Skin epidermis (tissue), 12 donors: ENCODE data around the gene CDK8.

Source experiments
- H3K27ac ChIP-seq, 21 experiments: fragments of 200-600 bp; sonication (generic) in 11 of 21; one replicate each; pipeline ENCODE4 v1.5.0; 2020; ENCODE audit warnings: mild to moderate bottlenecking in 3 of 21, inconsistent platforms in 2 of 21, moderate library complexity in 2 of 21
- H3K4me3 ChIP-seq, 7 experiments: fragments of 200-600 bp; sonication (generic) in 2 of 7; one replicate each; pipeline ENCODE4 v1.5.0; 2020; ENCODE audit warnings: inconsistent platforms in 2 of 7, mild to moderate bottlenecking in 2 of 7, moderate library complexity in 1 of 7

CDK8 gene

DNA sequence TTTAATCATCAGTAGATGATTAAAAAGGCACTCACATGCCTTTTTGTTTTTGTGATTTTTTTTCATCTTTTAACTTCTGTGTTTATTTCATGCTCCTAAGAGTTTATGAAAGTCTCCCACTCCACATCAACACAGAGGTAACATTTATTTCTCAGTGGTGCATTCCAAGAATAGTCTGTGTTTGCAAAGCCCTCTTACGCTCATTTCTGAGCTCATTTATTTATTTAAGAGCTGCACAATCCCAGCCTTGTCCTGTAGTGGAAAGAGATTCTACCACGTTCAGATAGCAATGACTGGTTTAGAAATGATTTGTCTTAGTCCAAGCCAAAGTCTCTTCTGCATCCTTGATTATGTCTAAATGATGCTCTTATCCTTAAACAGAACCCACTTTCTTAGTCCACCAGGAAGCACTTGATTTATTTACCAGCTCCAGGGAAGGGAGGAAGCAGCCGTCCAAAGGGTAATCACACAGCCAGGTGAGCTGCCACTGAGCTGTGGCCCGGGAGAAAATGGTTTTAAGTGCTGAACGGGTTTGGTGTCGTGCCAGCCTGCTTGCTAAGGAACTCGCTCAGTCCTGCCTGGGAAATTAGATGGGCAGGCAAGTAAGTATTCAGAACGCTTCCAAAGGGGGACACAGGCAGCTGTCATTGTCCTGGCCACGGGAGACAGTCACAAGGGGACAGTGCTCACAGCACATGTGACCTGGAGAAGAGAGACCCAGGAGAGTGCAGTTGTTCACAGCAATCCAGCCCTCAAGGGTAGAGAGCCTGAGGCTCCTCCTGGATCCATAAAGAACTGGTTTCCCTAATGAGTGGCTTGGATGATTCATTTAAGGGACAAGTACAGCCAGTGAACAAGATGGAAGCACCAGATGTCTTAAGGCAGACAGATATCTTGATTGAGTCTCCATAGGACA lies 171.8 kb downstream of the CDK8 start:
- Histone ChIP-seq H3K4me3 (no peak overlapping the region), H3K27ac (no peak overlapping the region)

DNA sequence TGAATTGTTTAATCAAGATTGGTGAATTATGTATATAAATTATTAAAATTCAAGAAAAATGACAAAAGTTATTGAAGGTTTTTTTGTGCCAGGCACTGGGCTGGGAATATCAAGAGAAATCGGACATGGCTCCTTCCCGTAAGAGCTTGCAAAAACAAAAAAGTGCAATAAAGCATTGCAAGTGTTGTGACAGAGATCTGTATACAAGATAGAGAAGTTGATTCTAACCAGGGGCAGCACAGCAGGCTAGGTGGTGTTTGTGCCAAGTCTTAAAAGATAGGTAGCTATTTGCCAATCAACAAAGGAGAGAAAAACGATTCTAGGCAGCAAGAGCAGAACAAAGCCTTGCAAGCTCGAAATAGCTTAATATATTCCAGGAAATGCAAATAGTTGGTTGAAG lies 179.8 kb downstream of the CDK8 start:
- no peak overlapping the region for H3K4me3 ChIP-seq
- H3K27ac ChIP-seq, result no peak overlapping the region

- H3K4me3 ChIP-seq, result no peak overlapping the region
- H3K27ac ChIP-seq, result no peak overlapping the region
Measured at GRCh38 chr13:26435171-26435570, 181.2 kb downstream of the CDK8 start.

- Histone ChIP-seq H3K4me3 (no peak overlapping the region), H3K27ac (no peak overlapping the region)
Measured at GRCh38 chr13:26435646-26436045, 181.7 kb downstream of the CDK8 start.

GRCh38 chr13:26436914-26437313 lies 183.0 kb downstream of the CDK8 start:
- Histone ChIP-seq H3K27ac (no peak overlapping the region), H3K4me3 (no peak overlapping the region)

- H3K27ac ChIP-seq, result no peak overlapping the region
- H3K4me3 ChIP-seq, result no peak overlapping the region
Measured at GRCh38 chr13:26440111-26440510, 186.2 kb downstream of the CDK8 start.

GRCh38 chr13:26441476-26441875 lies 187.5 kb downstream of the CDK8 start:
- no peak overlapping the region for H3K4me3 ChIP-seq
- H3K27ac ChIP-seq, result no peak overlapping the region

DNA sequence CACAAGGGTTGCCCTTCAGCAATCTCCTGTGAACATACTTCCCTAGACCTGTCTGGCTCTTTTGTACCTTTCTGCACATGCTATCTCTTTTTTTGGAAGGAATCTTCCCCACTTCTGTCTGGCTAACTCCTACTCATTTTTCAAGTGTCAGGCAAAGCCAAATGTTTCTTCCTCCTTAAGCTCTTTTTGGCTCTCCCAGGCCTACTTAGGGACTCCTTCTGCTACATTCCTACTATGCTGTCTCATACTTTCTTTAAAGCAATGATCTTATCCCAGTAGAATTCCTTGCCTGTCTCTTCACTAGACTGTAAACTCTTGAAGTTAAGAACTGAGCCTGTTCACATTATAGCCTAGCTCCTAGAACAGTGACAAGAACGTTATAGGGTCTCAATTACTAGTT lies 188.6 kb downstream of the CDK8 start:
- H3K4me3 ChIP-seq, result no peak overlapping the region
- H3K27ac ChIP-seq, result no peak overlapping the region

DNA sequence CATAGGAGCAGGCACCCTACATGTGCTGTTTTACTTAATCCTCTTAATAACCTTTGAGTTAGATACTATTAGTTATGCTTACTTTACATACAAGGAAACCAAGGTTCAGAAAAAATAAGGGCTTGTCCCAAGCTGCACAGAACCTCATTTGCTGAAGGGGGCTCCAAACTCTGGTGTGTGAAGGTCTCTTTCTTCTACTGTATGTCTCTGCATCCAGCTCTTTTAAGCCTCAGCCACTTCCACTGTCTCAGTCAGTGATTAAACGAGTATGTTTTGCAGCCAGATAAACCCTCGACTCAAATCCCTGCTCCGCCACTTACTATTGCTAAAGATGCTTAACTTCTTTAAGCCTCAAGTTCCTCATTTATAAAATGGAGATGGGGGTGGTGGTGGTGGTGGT lies 191.2 kb downstream of the CDK8 start:
- Histone ChIP-seq H3K27ac (no peak overlapping the region), H3K4me3 (no peak overlapping the region)

- Histone ChIP-seq H3K27ac (no peak overlapping the region), H3K4me3 (no peak overlapping the region)
Measured at GRCh38 chr13:26446751-26447150, 192.8 kb downstream of the CDK8 start.

- Histone ChIP-seq H3K27ac (no peak overlapping the region), H3K4me3 (no peak overlapping the region)
Measured at GRCh38 chr13:26448032-26448431, 194.1 kb downstream of the CDK8 start.

DNA sequence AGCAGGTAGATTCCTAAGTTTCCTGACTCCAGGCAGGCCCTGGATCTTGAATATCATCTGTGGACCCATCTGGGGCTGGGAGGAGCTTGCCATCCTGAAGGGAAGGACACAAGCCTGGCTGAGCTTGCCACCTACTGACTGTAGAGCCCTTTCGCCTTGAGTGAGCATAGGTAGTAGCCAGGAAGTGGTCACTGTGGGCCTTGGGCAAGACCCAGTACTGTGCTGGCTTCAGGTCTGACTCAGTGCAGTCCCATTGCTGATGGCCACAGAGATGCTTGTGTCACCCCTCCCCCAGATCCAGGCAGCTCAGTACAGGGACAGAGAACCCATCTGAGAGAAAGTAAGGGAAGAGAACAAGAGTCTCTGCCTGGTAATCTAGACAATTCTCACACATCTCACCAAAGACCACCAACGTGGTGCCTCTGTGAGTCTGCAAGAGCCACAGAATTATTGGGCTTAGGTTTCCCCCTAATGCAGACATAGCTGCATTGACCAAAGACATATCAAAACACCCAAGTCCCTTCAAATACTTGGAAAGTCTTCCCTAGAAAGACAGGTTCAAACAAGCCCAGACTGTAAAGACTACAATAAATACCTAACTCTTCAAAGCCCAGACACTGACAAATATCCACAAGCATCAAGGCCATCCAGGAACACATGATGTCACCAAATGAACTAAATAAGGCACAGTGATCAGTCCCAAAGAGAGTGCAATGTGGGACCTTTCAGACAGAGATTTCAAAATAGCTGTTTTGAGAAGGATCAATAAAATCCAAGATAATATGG lies 195.3 kb downstream of the CDK8 start:
- Histone ChIP-seq H3K27ac (no peak overlapping the region), H3K4me3 (no peak overlapping the region)
